KMS-11 (cell line): Measurements from ENCODE around the gene CFAP92.

Source experiments
- H2AFZ ChIP-seq: fragments of 200-600 bp; sonication (generic); 2 replicates; pipeline ENCODE4 v1.6.1; 2016; ENCODE audit warnings: antibody characterized with exemption, mixed run types, low read depth
- H3K27ac ChIP-seq: fragments of 200-600 bp; sonication (generic); 2 replicates; pipeline ENCODE4 v1.6.1; 2016; ENCODE audit warnings: mild to moderate bottlenecking, mixed run types
- H3K27me3 ChIP-seq: fragments of 200-600 bp; sonication (generic); 2 replicates; pipeline ENCODE4 v1.6.1; 2017; ENCODE audit warnings: mild to moderate bottlenecking, low read depth, mixed run types, moderate library complexity; ENCODE audit not compliant: insufficient read depth
- H3K36me3 ChIP-seq: fragments of 200-600 bp; sonication (generic); 2 replicates; pipeline ENCODE4 v1.6.1; 2017; ENCODE audit warnings: mild to moderate bottlenecking, mixed run types; ENCODE audit not compliant: insufficient read depth
- H3K4me1 ChIP-seq: fragments of 200-600 bp; sonication (generic); 2 replicates; pipeline ENCODE4 v1.6.1; 2016; ENCODE audit warnings: mild to moderate bottlenecking, low read depth, mixed run types; ENCODE audit not compliant: poor library complexity, severe bottlenecking
- H3K4me2 ChIP-seq: fragments of 200-600 bp; sonication (generic); 2 replicates; pipeline ENCODE4 v1.7.0; 2016; ENCODE audit warnings: mild to moderate bottlenecking, mixed run types
- H3K4me3 ChIP-seq: fragments of 200-600 bp; sonication (generic); IDR thresholded peaks from 2 replicates; pipeline ENCODE4 v1.6.1; 2017; ENCODE audit warnings: low read depth, low read length, mixed read lengths; ENCODE audit not compliant: insufficient read depth
- H3K79me2 ChIP-seq: fragments of 200-600 bp; sonication (generic); 2 replicates; pipeline ENCODE4 v1.6.1; 2016; ENCODE audit warnings: low read depth, mixed run types; ENCODE audit not compliant: insufficient read depth
- H3K9ac ChIP-seq: fragments of 200-600 bp; sonication (generic); 2 replicates; pipeline ENCODE4 v1.6.1; 2016; ENCODE audit warnings: mild to moderate bottlenecking, mixed run types
- H4K20me1 ChIP-seq: fragments of 200-600 bp; sonication (generic); 2 replicates; pipeline ENCODE4 v1.6.1; 2016; ENCODE audit warnings: mild to moderate bottlenecking, mixed run types; ENCODE audit not compliant: insufficient read depth
- CTCF ChIP-seq: fragments of 200-600 bp; sonication (generic); conservative IDR thresholded peaks from 2 replicates; pipeline ENCODE4 v1.6.1; 2017; ENCODE audit warnings: low read depth, mild to moderate bottlenecking, antibody characterized with exemption, low read length, moderate library complexity, mixed read lengths

CFAP92 gene

GRCh38 chr3:128895843-128896697 lies 97.8 kb downstream of the CFAP92 start:
- Histone ChIP-seq H3K4me2 (no peak overlapping the region), H3K9ac (no peak overlapping the region), H3K4me1 (peaks cover 31% of the 10 kb centered on the region), H3K79me2 (no peaks in the 10 kb centered on the region), H3K27me3 (no peaks in the 10 kb centered on the region), H4K20me1 (no peaks in the 10 kb centered on the region), H3K36me3 (peaks cover 4% of the 10 kb centered on the region; the same call in 1 of the 2 replicates), H2AFZ (no peak overlapping the region), H3K27ac (no peak overlapping the region), H3K4me3 (no peak overlapping the region)
- TF ChIP-seq CTCF = no peak

- H3K4me3 ChIP-seq = no peak overlapping the region
- peaks cover 5% of the 10 kb centered on the region; the same call in 1 of the 2 replicates for H3K36me3 ChIP-seq
- no peaks in the 10 kb centered on the region for H4K20me1 ChIP-seq
- no peak overlapping the region for H3K27ac ChIP-seq
- H3K4me2 ChIP-seq = no peak overlapping the region
- H3K4me1 ChIP-seq = peaks cover 9% of the 10 kb centered on the region
- no peak overlapping the region for H2AFZ ChIP-seq
- no peak overlapping the region for H3K9ac ChIP-seq
- peaks cover 9% of the 10 kb centered on the region; the same call in 1 of the 2 replicates for H3K79me2 ChIP-seq
- H3K27me3 ChIP-seq = no peaks in the 10 kb centered on the region
- TF ChIP-seq CTCF = no peak
Measured at GRCh38 chr3:128889139-128889894, 104.6 kb downstream of the CFAP92 start.

- Histone ChIP-seq H3K79me2 (peaks cover 52% of the 10 kb centered on the region), H4K20me1 (no peaks in the 10 kb centered on the region), H2AFZ (no peak overlapping the region), H3K27ac (no peak overlapping the region), H3K9ac (no peak overlapping the region), H3K36me3 (peaks cover 5% of the 10 kb centered on the region; the same call in 1 of the 2 replicates), H3K4me2 (no peak overlapping the region; the same call in 1 of the 2 replicates), H3K27me3 (no peaks in the 10 kb centered on the region), H3K4me1 (peaks cover 44% of the 10 kb centered on the region), H3K4me3 (no peak overlapping the region)
- no peak for TF ChIP-seq CTCF
Measured at GRCh38 chr3:128884992-128885391, 108.9 kb downstream of the CFAP92 start.

GRCh38 chr3:128882719-128883118 lies 111.2 kb downstream of the CFAP92 start:
- Histone ChIP-seq H3K4me1 (peaks cover 52% of the 10 kb centered on the region), H3K4me2 (no peak overlapping the region), H3K9ac (no peak overlapping the region), H4K20me1 (no peaks in the 10 kb centered on the region), H3K4me3 (no peak overlapping the region), H3K27me3 (no peaks in the 10 kb centered on the region), H3K27ac (no peak overlapping the region), H2AFZ (no peak overlapping the region), H3K79me2 (peaks cover 69% of the 10 kb centered on the region), H3K36me3 (peaks cover 5% of the 10 kb centered on the region; the same call in 1 of the 2 replicates)
- TF ChIP-seq CTCF = no peak
